Nephron progenitor cell (in vitro differentiated cells): ENCODE measurements around the gene TSEN15.

Experiments used
- DNase-seq: peaks from one replicate; pipeline ENCODE4 v3.0.0; 2021
- H3K27ac Mint-ChIP-seq: 2 replicates; pipeline ENCODE4 v1.8.0; 2021; ENCODE audit warnings: mild to moderate bottlenecking, moderate library complexity, mixed read lengths
- H3K27me3 Mint-ChIP-seq: 2 replicates; pipeline ENCODE4 v1.8.0; 2021; ENCODE audit warnings: mild to moderate bottlenecking, low read depth, mixed read lengths; ENCODE audit not compliant: poor library complexity
- H3K36me3 Mint-ChIP-seq: 2 replicates; pipeline ENCODE4 v1.8.0; 2021; ENCODE audit warnings: low read depth, mixed read lengths
- H3K4me1 Mint-ChIP-seq: 2 replicates; pipeline ENCODE4 v1.8.0; 2021; ENCODE audit warnings: mixed read lengths
- H3K4me3 Mint-ChIP-seq: 2 replicates; pipeline ENCODE4 v1.8.0; 2021; ENCODE audit warnings: mild to moderate bottlenecking, moderate library complexity, mixed read lengths
- H3K9me3 Mint-ChIP-seq: 2 replicates; pipeline ENCODE4 v1.8.0; 2021; ENCODE audit warnings: mild to moderate bottlenecking, moderate library complexity, mixed read lengths
- CTCF ChIP-seq: fragments of 200-600 bp; sonication (generic); IDR thresholded peaks from 2 replicates; pipeline ENCODE4 v1.5.0; 2021; ENCODE audit warnings: antibody characterized with exemption

The TSEN15 gene

GRCh38 chr1:184048561-184049240 lies 2.8 kb upstream of the TSEN15 start:
- peaks cover 32% of the 10 kb centered on the region for H3K4me1 Mint-ChIP-seq
- DNase-seq, result no peak
- H3K27me3 Mint-ChIP-seq, result peaks cover 6% of the 10 kb centered on the region
- peaks cover 9% of the 10 kb centered on the region for H3K36me3 Mint-ChIP-seq
- H3K9me3 Mint-ChIP-seq, result peaks cover 18% of the 10 kb centered on the region
- no peak overlapping the region for H3K27ac Mint-ChIP-seq
- TF ChIP-seq CTCF, result no peak
- H3K4me3 Mint-ChIP-seq, result no peak overlapping the region

DNA sequence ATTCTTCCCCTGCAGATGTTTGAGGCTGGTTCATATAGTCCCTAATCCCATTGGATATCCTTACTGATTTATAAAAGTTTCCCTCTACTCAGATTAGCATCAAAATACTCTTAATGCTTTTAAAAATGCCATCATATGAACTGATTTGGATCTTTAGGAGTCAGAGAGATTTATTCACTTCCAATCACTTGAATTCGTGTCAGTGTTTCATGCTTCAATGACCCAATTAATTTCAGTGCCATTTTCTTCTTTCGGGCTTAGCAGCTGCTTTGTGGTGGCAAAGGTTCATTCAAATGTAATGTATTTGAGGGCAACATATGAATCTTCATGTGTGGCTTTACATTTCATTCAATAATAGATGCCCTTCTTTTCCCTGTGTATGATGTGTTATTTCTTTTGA lies 2.2 kb upstream of the TSEN15 start:
- Mint-ChIP-seq H3K9me3 (peaks cover 20% of the 10 kb centered on the region), H3K4me3 (no peak overlapping the region), H3K36me3 (peaks cover 15% of the 10 kb centered on the region), H3K27me3 (peaks cover 4% of the 10 kb centered on the region), H3K27ac (no peak overlapping the region), H3K4me1 (peaks cover 38% of the 10 kb centered on the region)
- DNase-seq, result no peak
- TF ChIP-seq CTCF, result no peak

GRCh38 chr1:184049836-184050468 lies 1.6 kb upstream of the TSEN15 start:
- H3K36me3 Mint-ChIP-seq, result peaks cover 22% of the 10 kb centered on the region
- H3K4me1 Mint-ChIP-seq, result peaks cover 38% of the 10 kb centered on the region
- H3K27ac Mint-ChIP-seq, result no peak overlapping the region
- peak overlapping the region; percentile 52 for H3K4me3 Mint-ChIP-seq
- DNase-seq, result no peak
- TF ChIP-seq CTCF, result no peak
- peaks cover 24% of the 10 kb centered on the region for H3K9me3 Mint-ChIP-seq
- H3K27me3 Mint-ChIP-seq, result peaks cover 4% of the 10 kb centered on the region

DNA sequence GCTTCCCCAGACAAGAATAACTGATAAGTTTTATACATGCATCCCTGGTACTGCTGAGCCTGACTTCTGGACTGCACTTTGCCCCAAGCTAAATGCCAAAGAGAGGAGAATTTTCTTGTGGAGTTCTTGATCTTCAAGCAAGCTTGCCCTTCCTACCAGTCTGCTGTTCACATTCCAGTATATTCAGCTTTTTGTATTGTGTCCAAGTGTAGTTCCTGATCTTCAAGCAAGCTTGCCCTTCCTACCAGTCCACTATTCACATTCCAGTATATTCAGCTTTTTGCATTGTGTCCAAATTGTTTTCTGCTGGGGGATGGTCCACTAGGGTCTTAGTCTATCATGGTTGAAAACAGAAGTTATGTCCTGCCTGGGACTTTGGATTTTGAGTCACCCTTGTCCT lies 894 bp upstream of the TSEN15 start:
- peak overlapping the region; percentile 97 for H3K27ac Mint-ChIP-seq
- H3K9me3 Mint-ChIP-seq, result peaks cover 28% of the 10 kb centered on the region
- peak overlapping the region; percentile 98 for H3K4me3 Mint-ChIP-seq
- H3K27me3 Mint-ChIP-seq, result peaks cover 4% of the 10 kb centered on the region
- DNase-seq, result no peak
- TF ChIP-seq CTCF, result no peak
- H3K4me1 Mint-ChIP-seq, result peaks cover 38% of the 10 kb centered on the region
- H3K36me3 Mint-ChIP-seq, result peaks cover 26% of the 10 kb centered on the region

- peak overlapping the region; percentile 98 for H3K4me3 Mint-ChIP-seq
- peaks cover 38% of the 10 kb centered on the region for H3K4me1 Mint-ChIP-seq
- H3K27me3 Mint-ChIP-seq, result peaks cover 4% of the 10 kb centered on the region
- peaks cover 28% of the 10 kb centered on the region for H3K9me3 Mint-ChIP-seq
- H3K27ac Mint-ChIP-seq, result peak overlapping the region; percentile 97
- DNase-seq, result no peak
- no peak for TF ChIP-seq CTCF
- peaks cover 31% of the 10 kb centered on the region for H3K36me3 Mint-ChIP-seq
Measured at GRCh38 chr1:184051138-184051484, 419 bp upstream of the TSEN15 start.

DNA sequence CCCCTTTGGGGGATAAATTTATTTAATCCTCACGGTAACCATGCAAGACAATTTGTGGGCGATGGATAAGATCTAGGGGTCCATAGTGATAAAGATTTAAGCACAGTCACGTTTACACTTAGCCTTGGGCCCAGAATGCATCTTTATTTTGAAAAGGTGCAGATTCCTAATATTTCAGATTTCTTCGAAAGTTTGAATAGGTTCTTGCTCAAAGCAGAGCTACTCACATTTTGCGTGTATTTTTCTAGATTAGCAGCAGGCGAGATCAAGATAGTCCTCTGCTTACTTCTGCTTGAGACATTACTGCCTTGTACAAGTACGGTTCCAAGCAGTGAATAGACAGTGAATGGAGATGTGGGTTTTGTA lies 647 bp downstream of the TSEN15 start:
- Mint-ChIP-seq H3K27me3 (peaks cover 2% of the 10 kb centered on the region), H3K36me3 (peaks cover 41% of the 10 kb centered on the region), H3K4me1 (peaks cover 38% of the 10 kb centered on the region), H3K27ac (peak overlapping the region; percentile 99), H3K9me3 (peaks cover 28% of the 10 kb centered on the region), H3K4me3 (peak overlapping the region; percentile 98)
- no peak for TF ChIP-seq CTCF
- no peak for DNase-seq
